ENCODE results near the gene SLA2. TPM values are rescaled to one million over a fixed set of nuclear protein-coding genes. Genes with fewer than 3 reads are reported as not detected.

SLA2 gene
- total and polyA plus RNA-seq, 2 donors (not counting 1 experiment from before 2014, with no cell fraction given): not detected

DNA sequence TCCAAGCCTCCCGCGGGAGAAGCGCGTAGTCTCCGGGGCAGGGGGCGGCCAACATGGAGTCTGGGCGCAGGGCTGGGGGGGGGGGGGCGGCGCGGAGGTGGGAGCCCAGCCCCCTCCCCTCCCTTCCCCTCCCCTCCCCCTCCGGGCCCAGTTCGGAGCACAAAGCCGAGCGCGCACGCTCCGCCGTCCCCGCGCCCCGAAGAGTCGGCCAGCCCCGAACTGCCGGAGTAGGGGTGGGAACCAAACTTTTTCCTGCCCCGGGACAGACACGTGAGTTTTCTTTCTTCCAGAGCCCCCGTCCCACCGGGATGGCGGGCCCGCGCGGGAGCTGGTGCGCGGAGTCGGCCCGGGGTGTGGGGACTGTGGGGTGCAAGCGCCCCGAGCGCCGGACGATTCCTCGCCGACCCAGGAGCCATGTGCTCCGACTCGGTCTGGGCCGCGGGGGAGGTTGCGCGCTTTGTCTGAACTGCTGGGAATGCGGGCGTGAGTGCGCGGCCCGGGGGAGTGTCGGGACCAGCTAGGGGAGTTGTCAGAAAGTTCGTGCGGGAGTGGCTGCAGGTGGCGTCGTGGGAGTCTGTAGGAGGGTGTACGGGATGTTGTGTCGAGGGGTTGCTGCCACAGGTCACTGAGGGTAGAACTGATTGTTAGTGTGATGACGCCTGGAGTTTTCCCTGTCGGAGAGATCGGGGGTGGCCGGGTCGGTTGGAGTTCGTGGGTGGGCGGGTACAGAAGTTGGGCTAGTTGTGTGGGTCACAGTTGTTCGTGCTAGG, 71.4 kb downstream of the SLA2 start:
- Histone ChIP-seq H3K27ac (ENCODE audit: insufficient read depth, low read length) (peak overlapping the region; percentile 54), H2AFZ (ENCODE audit: low read length) (peak overlapping the region; percentile 46), H3K4me3 (replicated peaks in 1 of 4; ENCODE audit: control extremely low read depth in 1 of 4, insufficient read depth in 1 of 4, low read depth in 3 of 4, low read length in 4 of 4) (peak overlapping the region; percentile 56 to 75 (median 65)), H3K9ac (ENCODE audit: insufficient read depth, low read length) (peak overlapping the region; percentile 68), H3K79me2 (ENCODE audit: control insufficient read depth, insufficient read depth, low read length) (peaks cover 3% of the 10 kb centered on the region), H4K20me1 (ENCODE audit: control insufficient read depth, extremely low read depth, insufficient read depth, low read length) (no peaks in the 10 kb centered on the region), H3K9me3 (ENCODE audit: control insufficient read depth, insufficient read depth, low read depth, low read length) (no peaks in the 10 kb centered on the region), H3K4me1 (ENCODE audit: control insufficient read depth, extremely low read depth, insufficient read depth, low read length) (peaks cover 8% of the 10 kb centered on the region), H3K27me3 (ENCODE audit: control insufficient read depth, insufficient read depth, low read length) (no peaks in the 10 kb centered on the region), H3K36me3 (ENCODE audit: control insufficient read depth, insufficient read depth, low read length) (peaks cover 2% of the 10 kb centered on the region), H3K4me2 (ENCODE audit: extremely low read depth, insufficient read depth, low read length) (peak overlapping the region; percentile 80)
- TF ChIP-seq, protein P1, sequence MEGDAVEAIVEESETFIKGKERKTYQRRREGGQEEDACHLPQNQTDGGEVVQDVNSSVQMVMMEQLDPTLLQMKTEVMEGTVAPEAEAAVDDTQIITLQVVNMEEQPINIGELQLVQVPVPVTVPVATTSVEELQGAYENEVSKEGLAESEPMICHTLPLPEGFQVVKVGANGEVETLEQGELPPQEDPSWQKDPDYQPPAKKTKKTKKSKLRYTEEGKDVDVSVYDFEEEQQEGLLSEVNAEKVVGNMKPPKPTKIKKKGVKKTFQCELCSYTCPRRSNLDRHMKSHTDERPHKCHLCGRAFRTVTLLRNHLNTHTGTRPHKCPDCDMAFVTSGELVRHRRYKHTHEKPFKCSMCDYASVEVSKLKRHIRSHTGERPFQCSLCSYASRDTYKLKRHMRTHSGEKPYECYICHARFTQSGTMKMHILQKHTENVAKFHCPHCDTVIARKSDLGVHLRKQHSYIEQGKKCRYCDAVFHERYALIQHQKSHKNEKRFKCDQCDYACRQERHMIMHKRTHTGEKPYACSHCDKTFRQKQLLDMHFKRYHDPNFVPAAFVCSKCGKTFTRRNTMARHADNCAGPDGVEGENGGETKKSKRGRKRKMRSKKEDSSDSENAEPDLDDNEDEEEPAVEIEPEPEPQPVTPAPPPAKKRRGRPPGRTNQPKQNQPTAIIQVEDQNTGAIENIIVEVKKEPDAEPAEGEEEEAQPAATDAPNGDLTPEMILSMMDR (conservative IDR thresholded peaks at IDR 0.05 in 1 of 2, IDR thresholded peaks at IDR 0.05 in 1 of 2; ENCODE audit: low read depth in 1 of 2, low read length in 2 of 2): no peak
- TF ChIP-seq EZH2 (IDR thresholded peaks at IDR 0.05; ENCODE audit: low read length, missing control alignments): no peak
- DNase-seq (ENCODE audit: low read depth in 2 of 2): peak; percentile 23 to 59

- peaks cover 3% of the 10 kb centered on the region for H3K79me2 ChIP-seq (ENCODE audit: control insufficient read depth, insufficient read depth, low read length)
- peak overlapping the region; percentile 80 for H3K4me2 ChIP-seq (ENCODE audit: extremely low read depth, insufficient read depth, low read length)
- H3K9me3 ChIP-seq (ENCODE audit: control insufficient read depth, insufficient read depth, low read depth, low read length): no peaks in the 10 kb centered on the region
- no peaks in the 10 kb centered on the region for H4K20me1 ChIP-seq (ENCODE audit: control insufficient read depth, extremely low read depth, insufficient read depth, low read length)
- DNase-seq (ENCODE audit: low read depth in 2 of 2): no peak
- H2AFZ ChIP-seq (ENCODE audit: low read length): no peak overlapping the region
- H3K4me1 ChIP-seq (ENCODE audit: control insufficient read depth, extremely low read depth, insufficient read depth, low read length): peaks cover 8% of the 10 kb centered on the region
- no peaks in the 10 kb centered on the region for H3K27me3 ChIP-seq (ENCODE audit: control insufficient read depth, insufficient read depth, low read length)
- H3K27ac ChIP-seq (ENCODE audit: insufficient read depth, low read length): peak overlapping the region; percentile 46
- peak overlapping the region; percentile 68 for H3K9ac ChIP-seq (ENCODE audit: insufficient read depth, low read length)
- no peak for TF ChIP-seq EZH2 (IDR thresholded peaks at IDR 0.05; ENCODE audit: low read length, missing control alignments)
- TF ChIP-seq, protein P1 (conservative IDR thresholded peaks at IDR 0.05 in 1 of 2, IDR thresholded peaks at IDR 0.05 in 1 of 2; ENCODE audit: low read depth in 1 of 2, low read length in 2 of 2): no peak
- peak overlapping the region; percentile 54 to 75 (median 61) for H3K4me3 ChIP-seq (replicated peaks in 1 of 4; ENCODE audit: control extremely low read depth in 1 of 4, insufficient read depth in 1 of 4, low read depth in 3 of 4, low read length in 4 of 4)
- no peaks in the 10 kb centered on the region for H3K36me3 ChIP-seq (ENCODE audit: control insufficient read depth, insufficient read depth, low read length)
Measured at GRCh38 chr20:36573798-36574365, 72.1 kb downstream of the SLA2 start.

GRCh38 chr20:36573103-36573797, 72.7 kb downstream of the SLA2 start, which contains the start of gene TGIF2:
Gene TGIF2 (plus strand): TSS chr20:36573597. CDS start chr20:36578775, 5,178 bp downstream.
- Histone ChIP-seq H3K9ac (ENCODE audit: insufficient read depth, low read length) (peak within 1 kb of the TSS; percentile 68), H3K4me1 (ENCODE audit: control insufficient read depth, extremely low read depth, insufficient read depth, low read length) (peaks cover 8% of the 10 kb centered on the region), H3K9me3 (ENCODE audit: control insufficient read depth, insufficient read depth, low read depth, low read length) (no peaks in the 10 kb centered on the region), H3K4me2 (ENCODE audit: extremely low read depth, insufficient read depth, low read length) (peak within 1 kb of the TSS; percentile 80), H3K4me3 (replicated peaks in 1 of 4; ENCODE audit: control extremely low read depth in 1 of 4, insufficient read depth in 1 of 4, low read depth in 3 of 4, low read length in 4 of 4) (peak within 1 kb of the TSS; percentile 56 to 75 (median 65)), H3K27me3 (ENCODE audit: control insufficient read depth, insufficient read depth, low read length) (no peaks in the 10 kb centered on the region), H2AFZ (ENCODE audit: low read length) (peak within 1 kb of the TSS; percentile 69), H4K20me1 (ENCODE audit: control insufficient read depth, extremely low read depth, insufficient read depth, low read length) (no peaks in the 10 kb centered on the region), H3K36me3 (ENCODE audit: control insufficient read depth, insufficient read depth, low read length) (no peaks in the 10 kb centered on the region), H3K27ac (ENCODE audit: insufficient read depth, low read length) (peak within 1 kb of the TSS; percentile 46), H3K79me2 (ENCODE audit: control insufficient read depth, insufficient read depth, low read length) (peaks cover 3% of the 10 kb centered on the region)
- TF ChIP-seq, protein P1 (conservative IDR thresholded peaks at IDR 0.05 in 1 of 2, IDR thresholded peaks at IDR 0.05 in 1 of 2; ENCODE audit: low read depth in 1 of 2, low read length in 2 of 2): no peak
- no peak for TF ChIP-seq EZH2 (IDR thresholded peaks at IDR 0.05; ENCODE audit: low read length, missing control alignments)
- peak; percentile 73 to 85 for DNase-seq (ENCODE audit: low read depth in 2 of 2)

Measured in fibroblast of lung (primary cell).